ACC112 (cell line): ENCODE measurements around the gene DENND1A.

Experiments
- H2AFZ ChIP-seq: fragments of 200-600 bp; sonication (generic); one replicate; pipeline ENCODE4 v1.6.0; 2017; ENCODE audit warnings: antibody characterized with exemption, low read length; ENCODE audit not compliant: unreplicated experiment
- H3K27ac ChIP-seq: fragments of 200-600 bp; sonication (generic); 2 replicates; pipeline ENCODE4 v1.5.1; 2014; ENCODE audit warnings: low read depth, mild to moderate bottlenecking, antibody characterized with exemption, low read length, moderate library complexity
- H3K27me3 ChIP-seq: fragments of 200-600 bp; sonication (generic); 2 replicates; pipeline ENCODE4 v1.6.1; 2014; ENCODE audit warnings: mild to moderate bottlenecking, antibody characterized with exemption, low read length, moderate library complexity, mixed read lengths; ENCODE audit not compliant: insufficient read depth
- H3K36me3 ChIP-seq: fragments of 200-600 bp; sonication (generic); 2 replicates; pipeline ENCODE4 v1.6.1; 2016; ENCODE audit warnings: mild to moderate bottlenecking, antibody characterized with exemption, low read length, moderate library complexity, mixed read lengths; ENCODE audit not compliant: insufficient read depth
- H3K4me1 ChIP-seq: fragments of 200-600 bp; sonication (generic); one replicate; pipeline ENCODE4 v1.6.1; 2016; ENCODE audit warnings: low read length, mixed read lengths; ENCODE audit not compliant: insufficient read depth, unreplicated experiment, control insufficient read depth
- H3K4me3 ChIP-seq: fragments of 200-600 bp; sonication (generic); 2 replicates; pipeline ENCODE4 v1.5.1; 2014; ENCODE audit warnings: mild to moderate bottlenecking, low read depth, low read length
- H3K79me2 ChIP-seq: fragments of 200-600 bp; sonication (generic); one replicate; pipeline ENCODE4 v1.6.0; 2016; ENCODE audit warnings: low read length; ENCODE audit not compliant: control insufficient read depth, unreplicated experiment, insufficient read depth

Gene DENND1A

GRCh38 chr9:123550797-123551196, 379.1 kb downstream of the DENND1A start:
- Histone ChIP-seq H3K4me3 (no peak overlapping the region), H3K27me3 (no peaks in the 10 kb centered on the region), H3K27ac (no peak overlapping the region), H3K36me3 (no peaks in the 10 kb centered on the region), H2AFZ (no peak overlapping the region), H3K4me1 (no peaks in the 10 kb centered on the region), H3K79me2 (no peaks in the 10 kb centered on the region)

- Histone ChIP-seq H3K4me1 (no peaks in the 10 kb centered on the region), H2AFZ (no peak overlapping the region), H3K27me3 (no peaks in the 10 kb centered on the region), H3K4me3 (no peak overlapping the region), H3K36me3 (no peaks in the 10 kb centered on the region), H3K27ac (no peak overlapping the region), H3K79me2 (no peaks in the 10 kb centered on the region)
These were observed 379.9 kb downstream of the DENND1A start for GRCh38 chr9:123550012-123550411.

GRCh38 chr9:123548741-123549545, 381.0 kb downstream of the DENND1A start:
- no peaks in the 10 kb centered on the region for H3K36me3 ChIP-seq
- no peaks in the 10 kb centered on the region for H3K4me1 ChIP-seq

GRCh38 chr9:123544007-123544827, 385.7 kb downstream of the DENND1A start:
- H3K4me1 ChIP-seq, result no peaks in the 10 kb centered on the region
- no peaks in the 10 kb centered on the region for H3K27me3 ChIP-seq
- no peaks in the 10 kb centered on the region for H3K79me2 ChIP-seq

More at GRCh38 chr9:123548741-123549545, 381.0 kb downstream of the DENND1A start:
- Histone ChIP-seq H3K79me2 (no peaks in the 10 kb centered on the region), H3K4me3 (no peak overlapping the region), H3K27ac (no peak overlapping the region), H2AFZ (no peak overlapping the region), H3K27me3 (no peaks in the 10 kb centered on the region)

GRCh38 chr9:123543492-123543891, 386.4 kb downstream of the DENND1A start:
- Histone ChIP-seq H3K36me3 (no peaks in the 10 kb centered on the region), H3K27ac (no peak overlapping the region), H3K4me1 (no peaks in the 10 kb centered on the region), H2AFZ (no peak overlapping the region), H3K79me2 (no peaks in the 10 kb centered on the region), H3K4me3 (no peak overlapping the region), H3K27me3 (no peaks in the 10 kb centered on the region)

More at GRCh38 chr9:123544007-123544827, 385.7 kb downstream of the DENND1A start:
- H3K36me3 ChIP-seq, result no peaks in the 10 kb centered on the region
- H3K27ac ChIP-seq, result no peak overlapping the region
- no peak overlapping the region for H2AFZ ChIP-seq
- no peak overlapping the region for H3K4me3 ChIP-seq

- Histone ChIP-seq H3K4me3 (no peak overlapping the region), H3K27ac (no peak overlapping the region), H3K36me3 (no peaks in the 10 kb centered on the region), H3K27me3 (no peaks in the 10 kb centered on the region), H3K4me1 (no peaks in the 10 kb centered on the region), H3K79me2 (no peaks in the 10 kb centered on the region), H2AFZ (no peak overlapping the region)
These were observed 387.3 kb downstream of the DENND1A start for GRCh38 chr9:123542435-123543225.

GRCh38 chr9:123541411-123541810, 388.5 kb downstream of the DENND1A start:
- H3K79me2 ChIP-seq, result no peaks in the 10 kb centered on the region
- H3K27me3 ChIP-seq, result no peaks in the 10 kb centered on the region
- no peak overlapping the region for H2AFZ ChIP-seq
- H3K27ac ChIP-seq, result no peak overlapping the region
- H3K36me3 ChIP-seq, result no peaks in the 10 kb centered on the region
- H3K4me3 ChIP-seq, result no peak overlapping the region
- H3K4me1 ChIP-seq, result no peaks in the 10 kb centered on the region

- H2AFZ ChIP-seq, result no peak overlapping the region
- no peaks in the 10 kb centered on the region for H3K79me2 ChIP-seq
- no peak overlapping the region for H3K4me3 ChIP-seq
- H3K36me3 ChIP-seq, result no peaks in the 10 kb centered on the region
- no peaks in the 10 kb centered on the region for H3K4me1 ChIP-seq
- no peaks in the 10 kb centered on the region for H3K27me3 ChIP-seq
- no peak overlapping the region for H3K27ac ChIP-seq
These were observed 389.5 kb downstream of the DENND1A start for GRCh38 chr9:123540457-123540856.

- Histone ChIP-seq H3K4me3 (no peak overlapping the region), H3K4me1 (no peaks in the 10 kb centered on the region), H3K79me2 (no peaks in the 10 kb centered on the region), H3K27ac (no peak overlapping the region), H2AFZ (no peak overlapping the region), H3K36me3 (no peaks in the 10 kb centered on the region), H3K27me3 (no peaks in the 10 kb centered on the region)
These were observed 392.1 kb downstream of the DENND1A start for GRCh38 chr9:123537809-123538208.

- no peaks in the 10 kb centered on the region for H3K4me1 ChIP-seq
- H3K27me3 ChIP-seq, result no peaks in the 10 kb centered on the region
- no peaks in the 10 kb centered on the region for H3K79me2 ChIP-seq
- no peak overlapping the region for H3K4me3 ChIP-seq
- no peak overlapping the region for H3K27ac ChIP-seq
- H2AFZ ChIP-seq, result no peak overlapping the region
- no peaks in the 10 kb centered on the region for H3K36me3 ChIP-seq
These were observed 393.5 kb downstream of the DENND1A start for GRCh38 chr9:123536455-123536868.
